ENCODE measurements around the gene C4B. TPM values are rescaled to one million over a fixed set of nuclear protein-coding genes. Genes with fewer than 3 reads are reported as not detected.
"Not testable (repeated sequence)": the region's sequence is repeated elsewhere in the genome, so short reads cannot be mapped to it uniquely, and the experiment has no call there.

The C4B gene
- polyA plus RNA-seq, 2 of the 4 experiments (the other 2 are of a cell fraction), result 1.3 TPM

DNA sequence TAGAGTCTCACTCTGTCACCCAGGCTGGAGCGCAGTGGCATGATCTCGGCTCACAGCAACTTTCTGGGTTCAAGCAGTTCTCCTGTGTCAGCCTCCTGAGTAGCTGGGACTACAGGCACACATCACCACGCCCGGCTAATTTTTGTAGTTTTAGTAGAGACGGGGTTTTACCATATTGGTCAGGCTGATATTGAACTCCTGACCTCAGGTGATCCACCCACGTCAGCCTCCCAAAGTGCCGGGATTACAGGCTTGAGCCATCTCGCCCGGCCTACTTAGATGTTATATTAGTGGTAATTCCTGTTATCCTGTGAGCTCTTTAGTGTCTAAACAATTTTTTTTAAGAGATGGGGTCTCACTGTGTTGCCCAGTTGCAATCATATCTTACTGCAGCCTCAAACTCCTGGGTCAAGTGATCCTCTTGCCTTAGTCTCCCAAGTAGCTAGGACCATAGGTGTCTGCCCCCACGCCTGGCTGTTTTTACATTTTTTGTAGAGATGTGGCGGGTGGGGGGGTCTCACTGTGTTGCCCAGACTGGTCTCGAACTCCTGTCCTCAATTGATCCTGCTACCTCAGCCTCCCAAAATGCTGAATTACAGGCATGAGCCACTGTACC is 36.7 kb upstream of the C4B start:
- ChIA-PET POLR2A (no interaction called here), CTCF (interaction anchor here (0.6 kb wide), 1 partner anchor 14 kb away, joined by 3 read pairs; no protein-coding TSS in a partner anchor)
- no peak overlapping the region for H3K4me2 ChIP-seq
- DNase-seq (ENCODE audit: low read depth in 1 of 2, low spot score in 1 of 2), result no peak
- WGBS (ENCODE audit: missing lambda C conversion rate), result 91% methylated on average over 12 of the region's 12 CpGs
- no peaks in the 10 kb centered on the region for H3K9me3 ChIP-seq
- H3K27ac ChIP-seq, result no peak overlapping the region
- no peak for FAIRE-seq
- peaks cover 7% of the 10 kb centered on the region; the same call in 1 of the 3 replicates for H3K4me1 ChIP-seq
- no peak overlapping the region for H3K4me3 ChIP-seq
- no peak for ATAC-seq
- TF ChIP-seq EHF (CRISPR knock-in tag; IDR thresholded peaks at IDR 0.05) (no peak), KDM5A (IDR thresholded peaks at IDR 0.05) (no peak), JUNB (IDR thresholded peaks at IDR 0.05) (no peak), SREBF2 (IDR thresholded peaks at IDR 0.05) (no peak)

DNA sequence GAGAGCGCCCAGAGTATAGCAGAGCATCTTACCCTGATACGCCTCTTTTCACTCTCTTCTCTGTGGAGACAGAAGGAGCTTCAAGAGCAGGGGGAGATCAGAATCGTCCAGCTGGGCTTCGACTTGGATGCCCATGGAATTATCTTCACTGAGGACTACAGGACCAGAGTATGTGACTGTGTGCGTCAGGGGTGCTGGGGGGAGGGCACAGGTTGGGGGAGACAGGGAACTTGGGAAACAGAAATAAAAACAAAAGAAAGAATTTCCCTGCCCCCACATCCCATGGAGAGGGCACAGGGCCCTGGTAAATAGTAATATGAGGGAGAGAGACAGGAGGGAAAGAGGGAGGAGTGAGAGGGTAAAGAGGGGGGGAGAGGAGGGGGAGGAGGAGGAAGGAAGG is 35.8 kb upstream of the C4B start:
- Histone ChIP-seq H3K4me3 (no peak overlapping the region), H3K27ac (no peak overlapping the region), H3K4me2 (no peak overlapping the region), H3K4me1 (no peaks in the 10 kb centered on the region), H3K9me3 (no peaks in the 10 kb centered on the region)
- ChIA-PET POLR2A (no interaction called here), CTCF (no interaction called here)
- no peak for ATAC-seq
- TF ChIP-seq RCOR1 (IDR thresholded peaks at IDR 0.05; ENCODE audit: low read depth, low read length) (no peak), MAFK (IDR thresholded peaks at IDR 0.05; ENCODE audit: partially characterized antibody) (no peak), HOXB5 (CRISPR knock-in tag; IDR thresholded peaks at IDR 0.05) (no peak), EHF (CRISPR knock-in tag; IDR thresholded peaks at IDR 0.05) (no peak)
- no peak for DNase-seq (ENCODE audit: low read depth in 1 of 2, low spot score in 1 of 2)
- WGBS (ENCODE audit: missing lambda C conversion rate), result 88% methylated on average over 5 of the region's 5 CpGs
- FAIRE-seq, result no peak

DNA sequence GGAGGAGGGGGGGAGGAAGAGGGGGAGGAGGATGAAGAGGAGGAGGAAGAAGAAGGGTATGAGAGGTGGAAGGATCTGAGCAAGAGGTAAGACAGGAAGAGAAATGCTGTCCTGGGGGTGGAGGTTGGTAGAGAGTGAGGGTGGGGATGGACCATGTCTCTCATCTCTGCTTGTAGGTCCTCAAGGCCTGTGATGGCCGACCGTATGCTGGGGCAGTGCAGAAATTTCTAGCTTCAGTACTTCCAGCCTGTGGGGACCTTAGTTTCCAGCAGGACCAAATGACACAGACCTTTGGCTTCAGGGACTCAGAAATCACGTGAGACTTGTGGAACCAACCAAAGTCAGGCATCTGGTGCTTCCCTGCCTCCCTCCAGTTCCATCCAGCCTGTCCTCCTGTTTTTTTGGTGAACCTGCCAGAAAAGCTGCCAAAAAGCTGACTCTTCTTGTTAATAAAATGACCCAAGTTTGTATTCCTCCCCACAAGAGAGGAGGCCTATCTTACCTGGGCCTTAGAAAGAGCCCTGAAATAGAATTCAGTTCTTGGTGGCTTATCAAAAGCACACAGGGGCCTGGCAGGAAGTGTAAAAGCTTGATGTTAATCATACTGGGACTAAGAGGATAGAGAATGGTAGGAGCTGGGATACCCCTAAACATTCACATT is 35.2 kb upstream of the C4B start:
- Histone ChIP-seq H3K4me2 (no peak overlapping the region), H3K9me3 (no peaks in the 10 kb centered on the region), H3K4me3 (no peak overlapping the region), H3K4me1 (no peaks in the 10 kb centered on the region), H3K27ac (no peak overlapping the region)
- TF ChIP-seq EHMT2 (IDR thresholded peaks at IDR 0.05; ENCODE audit: low read depth) (no peak), PHF8 (IDR thresholded peaks at IDR 0.05; ENCODE audit: borderline replicate concordance, low read depth) (no peak), RAD21 (conservative IDR thresholded peaks at IDR 0.05 in 1 of 2, IDR thresholded peaks at IDR 0.05 in 1 of 2) (no peak), TFCP2L1 (CRISPR knock-in tag; IDR thresholded peaks at IDR 0.05) (no peak), JUNB (IDR thresholded peaks at IDR 0.05) (no peak), CEBPB (IDR thresholded peaks at IDR 0.05) (no peak), RCOR1 (IDR thresholded peaks at IDR 0.05; ENCODE audit: low read depth, low read length) (no peak), EP300 (IDR thresholded peaks at IDR 0.05) (no peak), RNF2 (IDR thresholded peaks at IDR 0.05; ENCODE audit: borderline replicate concordance, low read depth) (no peak), EHF (CRISPR knock-in tag; IDR thresholded peaks at IDR 0.05) (no peak), TP53 (CRISPR knock-in tag; IDR thresholded peaks at IDR 0.05) (no peak), GATA3 (IDR thresholded peaks at IDR 0.05; ENCODE audit: borderline replicate concordance) (no peak), ZSCAN20 (CRISPR knock-in tag; IDR thresholded peaks at IDR 0.05) (no peak)
- TF ChIP-seq, protein P1, sequence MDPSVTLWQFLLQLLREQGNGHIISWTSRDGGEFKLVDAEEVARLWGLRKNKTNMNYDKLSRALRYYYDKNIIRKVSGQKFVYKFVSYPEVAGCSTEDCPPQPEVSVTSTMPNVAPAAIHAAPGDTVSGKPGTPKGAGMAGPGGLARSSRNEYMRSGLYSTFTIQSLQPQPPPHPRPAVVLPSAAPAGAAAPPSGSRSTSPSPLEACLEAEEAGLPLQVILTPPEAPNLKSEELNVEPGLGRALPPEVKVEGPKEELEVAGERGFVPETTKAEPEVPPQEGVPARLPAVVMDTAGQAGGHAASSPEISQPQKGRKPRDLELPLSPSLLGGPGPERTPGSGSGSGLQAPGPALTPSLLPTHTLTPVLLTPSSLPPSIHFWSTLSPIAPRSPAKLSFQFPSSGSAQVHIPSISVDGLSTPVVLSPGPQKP (IDR thresholded peaks at IDR 0.05; ENCODE audit: low read depth, low read length), result no peak
- TF ChIP-seq, protein P2, sequence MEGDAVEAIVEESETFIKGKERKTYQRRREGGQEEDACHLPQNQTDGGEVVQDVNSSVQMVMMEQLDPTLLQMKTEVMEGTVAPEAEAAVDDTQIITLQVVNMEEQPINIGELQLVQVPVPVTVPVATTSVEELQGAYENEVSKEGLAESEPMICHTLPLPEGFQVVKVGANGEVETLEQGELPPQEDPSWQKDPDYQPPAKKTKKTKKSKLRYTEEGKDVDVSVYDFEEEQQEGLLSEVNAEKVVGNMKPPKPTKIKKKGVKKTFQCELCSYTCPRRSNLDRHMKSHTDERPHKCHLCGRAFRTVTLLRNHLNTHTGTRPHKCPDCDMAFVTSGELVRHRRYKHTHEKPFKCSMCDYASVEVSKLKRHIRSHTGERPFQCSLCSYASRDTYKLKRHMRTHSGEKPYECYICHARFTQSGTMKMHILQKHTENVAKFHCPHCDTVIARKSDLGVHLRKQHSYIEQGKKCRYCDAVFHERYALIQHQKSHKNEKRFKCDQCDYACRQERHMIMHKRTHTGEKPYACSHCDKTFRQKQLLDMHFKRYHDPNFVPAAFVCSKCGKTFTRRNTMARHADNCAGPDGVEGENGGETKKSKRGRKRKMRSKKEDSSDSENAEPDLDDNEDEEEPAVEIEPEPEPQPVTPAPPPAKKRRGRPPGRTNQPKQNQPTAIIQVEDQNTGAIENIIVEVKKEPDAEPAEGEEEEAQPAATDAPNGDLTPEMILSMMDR (IDR thresholded peaks at IDR 0.05), result no peak
- TF ChIP-seq, protein P3, sequence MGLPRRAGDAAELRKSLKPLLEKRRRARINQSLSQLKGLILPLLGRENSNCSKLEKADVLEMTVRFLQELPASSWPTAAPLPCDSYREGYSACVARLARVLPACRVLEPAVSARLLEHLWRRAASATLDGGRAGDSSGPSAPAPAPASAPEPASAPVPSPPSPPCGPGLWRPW (IDR thresholded peaks at IDR 0.05), result no peak
- no peak for FAIRE-seq
- ATAC-seq, result no peak
- ChIA-PET POLR2A (interaction anchor here (0.6 kb wide), 1 partner anchor 135 kb away, joined by 3 read pairs; no protein-coding TSS in a partner anchor), CTCF (interaction anchor here (0.5 to 1.3 kb wide), 2 partner anchors 27 to 874 kb away, joined by 3 to 4 read pairs; no protein-coding TSS in a partner anchor)
- DNase-seq (ENCODE audit: low read depth in 1 of 2, low spot score in 1 of 2), result no peak
- whole genome bisulfite sequencing (ENCODE audit: missing lambda C conversion rate), result 93% methylated on average over 3 of the region's 3 CpGs

DNA sequence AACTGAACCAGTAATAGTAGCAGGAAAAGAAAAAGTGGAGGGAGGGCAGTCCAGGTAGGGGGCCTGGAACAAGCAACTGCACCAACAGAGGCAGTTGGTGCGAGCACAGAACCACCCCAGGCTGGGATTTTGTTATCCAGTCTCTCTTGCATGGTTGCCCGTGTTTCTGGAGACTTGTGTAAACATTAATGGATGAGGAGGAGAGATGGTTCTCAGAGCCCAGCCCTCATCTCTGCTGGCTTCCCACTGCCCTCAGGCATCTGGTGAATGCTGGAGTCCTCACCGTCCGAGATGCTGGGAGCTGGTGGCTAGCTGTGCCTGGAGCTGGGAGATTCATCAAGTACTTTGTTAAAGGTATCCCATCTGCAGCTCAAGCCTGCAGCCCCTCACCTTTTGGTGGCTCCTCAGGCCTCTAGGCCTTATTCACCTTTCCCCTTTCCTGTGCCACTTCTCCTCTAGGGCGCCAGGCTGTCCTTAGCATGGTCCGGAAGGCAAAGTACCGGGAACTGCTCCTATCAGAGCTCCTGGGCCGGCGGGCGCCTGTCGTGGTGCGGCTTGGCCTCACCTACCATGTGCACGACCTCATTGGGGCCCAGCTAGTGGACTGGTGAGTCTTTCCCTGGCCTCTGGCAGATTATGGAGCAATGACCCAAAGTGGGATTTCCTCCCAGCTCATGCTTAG is 34.3 kb upstream of the C4B start:
- DNase-seq (ENCODE audit: low read depth in 1 of 2, low spot score in 1 of 2); H3K4me3 ChIP-seq; POLR2A ChIA-PET; FAIRE-seq; H3K9me3 ChIP-seq; ATAC-seq; H3K27ac ChIP-seq; H3K4me2 ChIP-seq; H3K4me1 ChIP-seq: not testable (repeated sequence)
- WGBS (ENCODE audit: missing lambda C conversion rate), result 84% methylated on average over 4 of the region's 13 CpGs
- CTCF ChIA-PET, result interaction anchor here (1.3 kb wide), 1 partner anchor 28 kb away, joined by 4 read pairs; no protein-coding TSS in a partner anchor

DNA sequence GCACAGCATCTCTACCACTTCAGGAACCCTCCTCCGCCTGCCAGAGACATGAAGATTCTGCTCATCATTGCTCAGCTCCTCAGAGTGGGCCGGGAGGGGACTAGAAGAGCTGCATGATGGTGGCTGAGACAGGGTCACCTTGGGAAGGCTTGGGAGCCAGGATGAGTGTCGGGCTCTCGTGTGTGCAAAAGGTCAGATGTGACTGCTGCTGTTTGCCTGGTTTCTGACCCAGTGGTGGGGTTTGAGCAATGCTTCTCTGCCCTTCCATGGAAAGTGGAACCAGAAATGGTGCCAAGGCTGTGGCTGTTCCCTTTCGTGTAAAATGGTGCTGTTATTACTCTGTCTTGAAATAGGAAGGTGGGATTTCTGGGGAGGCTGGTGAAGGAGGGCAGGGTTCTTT is 33.6 kb upstream of the C4B start:
- POLR2A ChIA-PET, FAIRE-seq: not testable (repeated sequence)

More for the DNA sequence above, 33.6 kb upstream of the C4B start:
- H3K4me2 ChIP-seq; H3K9me3 ChIP-seq; ATAC-seq; CTCF ChIA-PET; H3K27ac ChIP-seq; H3K4me3 ChIP-seq; H3K4me1 ChIP-seq; DNase-seq (ENCODE audit: low read depth in 1 of 2, low spot score in 1 of 2): not testable (repeated sequence)
- no CpG with 5 or more reads among the region's 5 CpGs for WGBS (ENCODE audit: missing lambda C conversion rate)
